ENCODE measurements around the gene FCGR2B. TPM values are rescaled to one million over a fixed set of nuclear protein-coding genes. Genes with fewer than 3 reads are reported as not detected.

Gene FCGR2B
- polyA plus RNA-seq, 1 of the 3 experiments (the other 2 are of a cell fraction): 0.05 TPM

- Histone ChIP-seq H3K9me2 (no peaks in the 10 kb centered on the region), H2AFZ (ENCODE audit: low read depth) (no peak overlapping the region), H3K4me1 (ENCODE audit: control insufficient read depth in 1 of 2, insufficient read depth in 2 of 2, low read depth in 1 of 2, low read length in 1 of 2) (peaks cover 0 to 4% of the 10 kb centered on the region in 2 experiments; a peak in 1 of 4 replicates), H3K4me3 (ENCODE audit: low read depth in 2 of 2, low read length in 1 of 2) (no peak overlapping the region), H3K79me2 (ENCODE audit: insufficient read depth) (no peaks in the 10 kb centered on the region), H3F3A (replicated peaks; ENCODE audit: insufficient read depth) (peaks cover 21% of the 10 kb centered on the region), H3K4me2 (no peak overlapping the region), H3K9me3 (no peaks in the 10 kb centered on the region), H3K36me3 (replicated peaks in 1 of 2; ENCODE audit: control insufficient read depth in 1 of 2, insufficient read depth in 2 of 2, low read length in 1 of 2) (no peaks in the 10 kb centered on the region), H4K20me1 (ENCODE audit: insufficient read depth) (no peaks in the 10 kb centered on the region), H3K9ac (no peak overlapping the region), H3K27ac (ENCODE audit: low read depth in 2 of 2, low read length in 1 of 2) (no peak overlapping the region), H3K27me3 (ENCODE audit: insufficient read depth) (no peaks in the 10 kb centered on the region)
- 32% methylated on average over 4 of the region's 4 CpGs for WGBS (ENCODE audit: low lambda C conversion rate)
- TF ChIP-seq JUND (IDR thresholded peaks at IDR 0.05) (no peak), ELF1 (IDR thresholded peaks at IDR 0.05) (no peak), RCOR1 (IDR thresholded peaks at IDR 0.05; ENCODE audit: low read length) (no peak), TCF12 (IDR thresholded peaks at IDR 0.05) (no peak), CHD2 (IDR thresholded peaks at IDR 0.05; ENCODE audit: low read length, partially characterized antibody) (no peak), NFIC (IDR thresholded peaks at IDR 0.05; ENCODE audit: borderline replicate concordance) (no peak), GATA2 (CRISPR knock-in tag; IDR thresholded peaks at IDR 0.05) (no peak), FOXJ3 (CRISPR knock-in tag; IDR thresholded peaks at IDR 0.05) (no peak), TEAD4 (IDR thresholded peaks at IDR 0.05; ENCODE audit: borderline replicate concordance, insufficient read depth) (no peak), GABPA (IDR thresholded peaks at IDR 0.05; ENCODE audit: low read depth) (no peak), MXI1 (IDR thresholded peaks at IDR 0.05; ENCODE audit: low read depth, low read length) (no peak), TAF1 (IDR thresholded peaks at IDR 0.05; ENCODE audit: borderline replicate concordance, low read depth, low read length) (no peak), MEF2A (IDR thresholded peaks at IDR 0.05; ENCODE audit: borderline replicate concordance, low read depth) (no peak)
- TF ChIP-seq, protein P1, sequence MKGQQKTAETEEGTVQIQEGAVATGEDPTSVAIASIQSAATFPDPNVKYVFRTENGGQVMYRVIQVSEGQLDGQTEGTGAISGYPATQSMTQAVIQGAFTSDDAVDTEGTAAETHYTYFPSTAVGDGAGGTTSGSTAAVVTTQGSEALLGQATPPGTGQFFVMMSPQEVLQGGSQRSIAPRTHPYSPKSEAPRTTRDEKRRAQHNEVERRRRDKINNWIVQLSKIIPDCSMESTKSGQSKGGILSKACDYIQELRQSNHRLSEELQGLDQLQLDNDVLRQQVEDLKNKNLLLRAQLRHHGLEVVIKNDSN (IDR thresholded peaks at IDR 0.05; ENCODE audit: borderline replicate concordance, low read depth): no peak
- TF ChIP-seq, protein P2, sequence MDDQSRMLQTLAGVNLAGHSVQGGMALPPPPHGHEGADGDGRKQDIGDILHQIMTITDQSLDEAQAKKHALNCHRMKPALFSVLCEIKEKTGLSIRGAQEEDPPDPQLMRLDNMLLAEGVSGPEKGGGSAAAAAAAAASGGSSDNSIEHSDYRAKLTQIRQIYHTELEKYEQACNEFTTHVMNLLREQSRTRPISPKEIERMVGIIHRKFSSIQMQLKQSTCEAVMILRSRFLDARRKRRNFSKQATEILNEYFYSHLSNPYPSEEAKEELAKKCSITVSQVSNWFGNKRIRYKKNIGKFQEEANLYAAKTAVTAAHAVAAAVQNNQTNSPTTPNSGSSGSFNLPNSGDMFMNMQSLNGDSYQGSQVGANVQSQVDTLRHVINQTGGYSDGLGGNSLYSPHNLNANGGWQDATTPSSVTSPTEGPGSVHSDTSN (IDR thresholded peaks at IDR 0.05): no peak
- TF ChIP-seq, protein P3, sequence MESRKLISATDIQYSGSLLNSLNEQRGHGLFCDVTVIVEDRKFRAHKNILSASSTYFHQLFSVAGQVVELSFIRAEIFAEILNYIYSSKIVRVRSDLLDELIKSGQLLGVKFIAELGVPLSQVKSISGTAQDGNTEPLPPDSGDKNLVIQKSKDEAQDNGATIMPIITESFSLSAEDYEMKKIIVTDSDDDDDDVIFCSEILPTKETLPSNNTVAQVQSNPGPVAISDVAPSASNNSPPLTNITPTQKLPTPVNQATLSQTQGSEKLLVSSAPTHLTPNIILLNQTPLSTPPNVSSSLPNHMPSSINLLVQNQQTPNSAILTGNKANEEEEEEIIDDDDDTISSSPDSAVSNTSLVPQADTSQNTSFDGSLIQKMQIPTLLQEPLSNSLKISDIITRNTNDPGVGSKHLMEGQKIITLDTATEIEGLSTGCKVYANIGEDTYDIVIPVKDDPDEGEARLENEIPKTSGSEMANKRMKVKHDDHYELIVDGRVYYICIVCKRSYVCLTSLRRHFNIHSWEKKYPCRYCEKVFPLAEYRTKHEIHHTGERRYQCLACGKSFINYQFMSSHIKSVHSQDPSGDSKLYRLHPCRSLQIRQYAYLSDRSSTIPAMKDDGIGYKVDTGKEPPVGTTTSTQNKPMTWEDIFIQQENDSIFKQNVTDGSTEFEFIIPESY (IDR thresholded peaks at IDR 0.05; ENCODE audit: borderline replicate concordance, low read depth): no peak
- no peak for DNase-seq
- POLR2A ChIA-PET: no interaction called here
- CTCF ChIA-PET: no interaction called here
Observed at GRCh38 chr1:161709373-161709772, 46.4 kb downstream of the FCGR2B start.

GRCh38 chr1:161710560-161710959 lies 47.6 kb downstream of the FCGR2B start:
- Histone ChIP-seq H3K27me3 (ENCODE audit: insufficient read depth) (no peaks in the 10 kb centered on the region), H3F3A (replicated peaks; ENCODE audit: insufficient read depth) (peaks cover 18% of the 10 kb centered on the region), H2AFZ (ENCODE audit: low read depth) (no peak overlapping the region), H3K4me2 (no peak overlapping the region), H4K20me1 (ENCODE audit: insufficient read depth) (no peaks in the 10 kb centered on the region), H3K9me3 (no peaks in the 10 kb centered on the region), H3K4me1 (ENCODE audit: control insufficient read depth in 1 of 2, insufficient read depth in 2 of 2, low read depth in 1 of 2, low read length in 1 of 2) (peaks cover 0 to 4% of the 10 kb centered on the region in 2 experiments; a peak in 1 of 4 replicates), H3K27ac (ENCODE audit: low read depth in 2 of 2, low read length in 1 of 2) (no peak overlapping the region), H3K9ac (no peak overlapping the region), H3K36me3 (replicated peaks in 1 of 2; ENCODE audit: control insufficient read depth in 1 of 2, insufficient read depth in 2 of 2, low read length in 1 of 2) (no peaks in the 10 kb centered on the region), H3K9me2 (no peaks in the 10 kb centered on the region), H3K79me2 (ENCODE audit: insufficient read depth) (no peaks in the 10 kb centered on the region), H3K4me3 (ENCODE audit: low read depth in 2 of 2, low read length in 1 of 2) (no peak overlapping the region)
- 29% methylated on average over 4 of the region's 4 CpGs for WGBS (ENCODE audit: low lambda C conversion rate)
- ChIA-PET CTCF (no interaction called here), POLR2A (no interaction called here)
- DNase-seq: no peak
- TF ChIP-seq REST (IDR thresholded peaks at IDR 0.05; ENCODE audit: low read depth, low read length) (no peak), RAD21 (IDR thresholded peaks at IDR 0.05; ENCODE audit: low read length) (no peak), USF2 (IDR thresholded peaks at IDR 0.05; ENCODE audit: borderline replicate concordance, low read depth, low read length) (no peak), RXRA (IDR thresholded peaks at IDR 0.05; ENCODE audit: borderline replicate concordance, low read depth) (no peak), TAF1 (IDR thresholded peaks at IDR 0.05; ENCODE audit: borderline replicate concordance, low read depth, low read length) (no peak)
- TF ChIP-seq, protein P1 (IDR thresholded peaks at IDR 0.05; ENCODE audit: borderline replicate concordance, low read depth): no peak

Measured in SK-N-SH (cell line).